Stimulated activated CD4-positive, alpha-beta T cell treated with anti-CD3 and anti-CD28 coated beads, Interleukin-4, amount 100 ng/mL, for 24 hours (primary cell): ENCODE data around the gene TEAD4.

Source experiments
- DNase-seq: peaks from one replicate; pipeline ENCODE4 v3.0.0-alpha.2; 2020

The TEAD4 gene

GRCh38 chr12:3085341-3086139 is 126.3 kb downstream of the TEAD4 start:
- no peak for DNase-seq

DNA sequence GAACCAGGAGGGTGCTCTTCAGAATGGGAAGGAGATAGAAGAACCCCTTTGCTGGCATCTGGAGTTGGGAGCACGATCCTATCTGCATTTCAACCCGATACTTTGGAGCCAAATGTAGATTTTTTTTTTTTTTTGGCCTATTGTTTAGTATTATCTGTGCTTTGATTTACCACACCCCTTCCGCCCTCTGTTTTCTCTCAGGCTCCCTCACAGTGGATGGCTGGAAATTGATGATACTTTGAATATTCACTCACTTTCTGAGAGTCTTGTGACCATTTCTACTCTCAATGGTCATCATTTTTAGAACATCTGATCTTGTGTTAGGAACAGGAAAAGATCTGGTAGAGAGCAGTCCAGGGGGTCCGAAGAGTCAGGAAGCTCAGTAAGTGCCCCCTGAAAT is 127.0 kb downstream of the TEAD4 start:
- no peak for DNase-seq

DNA sequence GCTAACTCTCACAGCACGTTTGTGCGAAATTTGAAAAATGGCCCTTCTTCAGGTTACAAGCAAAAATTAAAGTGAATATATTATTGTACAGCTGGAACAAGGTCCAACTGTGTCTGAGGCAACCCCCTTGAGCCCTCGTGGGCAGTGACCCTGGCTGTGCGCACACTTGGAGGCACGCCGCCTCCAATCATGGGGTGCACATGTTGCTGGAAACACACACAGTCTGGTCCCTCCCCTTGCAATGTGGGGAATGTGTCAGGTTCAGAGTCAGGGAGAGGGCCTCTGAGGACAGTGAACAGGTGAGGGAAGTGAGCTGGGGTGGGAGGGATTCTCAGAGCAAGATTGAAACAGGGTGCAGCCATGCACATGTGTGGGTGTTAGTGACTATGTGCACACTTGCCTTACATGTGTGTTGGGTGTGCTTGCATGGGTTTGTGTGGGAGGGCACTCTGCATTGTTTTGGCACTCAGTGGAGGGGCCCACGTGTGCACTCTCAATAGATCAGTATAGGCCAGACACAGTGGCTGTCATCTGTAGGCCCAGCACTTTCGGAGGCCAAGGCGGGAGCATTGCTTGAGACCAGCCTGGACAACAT is 127.6 kb downstream of the TEAD4 start:
- no peak for DNase-seq

DNA sequence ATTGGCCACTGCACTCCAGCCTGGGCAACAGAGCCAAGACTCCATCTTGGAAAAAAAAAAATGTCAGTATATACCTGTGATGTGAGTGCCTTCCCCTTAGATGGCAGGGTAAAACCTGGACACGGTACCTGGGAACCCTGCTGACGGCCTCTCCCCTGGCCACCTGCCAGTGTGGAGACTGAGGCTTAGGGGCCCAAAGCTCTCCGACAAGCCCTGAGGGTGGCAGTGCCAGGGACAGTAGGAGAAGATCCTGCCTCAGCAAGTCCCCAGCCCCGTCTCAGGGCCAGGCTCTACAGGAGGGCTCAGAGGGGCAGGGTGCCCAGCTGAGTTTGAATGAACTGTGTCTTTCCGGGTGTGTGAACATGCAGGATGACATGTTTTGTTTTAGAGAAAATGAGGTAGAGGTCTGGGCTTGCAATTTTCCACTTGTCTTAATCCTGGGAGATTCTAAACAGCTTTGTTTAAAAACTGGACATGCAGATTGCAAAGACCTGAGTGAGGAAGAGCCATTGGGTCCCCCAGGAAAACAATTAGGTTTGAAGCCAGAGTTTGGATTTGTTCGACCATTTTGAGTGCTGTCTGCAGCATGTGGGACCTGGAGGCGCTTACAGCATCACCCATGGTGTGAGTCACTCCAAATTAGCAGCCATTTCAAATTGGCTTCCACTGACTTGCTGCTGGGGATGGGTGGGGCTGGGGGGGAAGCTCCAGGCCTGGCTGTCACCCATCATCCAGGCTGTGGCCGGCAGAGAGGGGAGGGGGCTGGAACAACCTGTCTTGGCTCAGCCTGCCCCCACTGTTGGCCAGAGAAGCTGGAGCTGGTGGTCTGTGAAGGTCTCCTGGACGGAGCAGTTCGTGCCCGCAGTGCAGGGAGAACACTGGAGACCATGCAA is 128.8 kb downstream of the TEAD4 start:
- DNase-seq, result no peak

DNA sequence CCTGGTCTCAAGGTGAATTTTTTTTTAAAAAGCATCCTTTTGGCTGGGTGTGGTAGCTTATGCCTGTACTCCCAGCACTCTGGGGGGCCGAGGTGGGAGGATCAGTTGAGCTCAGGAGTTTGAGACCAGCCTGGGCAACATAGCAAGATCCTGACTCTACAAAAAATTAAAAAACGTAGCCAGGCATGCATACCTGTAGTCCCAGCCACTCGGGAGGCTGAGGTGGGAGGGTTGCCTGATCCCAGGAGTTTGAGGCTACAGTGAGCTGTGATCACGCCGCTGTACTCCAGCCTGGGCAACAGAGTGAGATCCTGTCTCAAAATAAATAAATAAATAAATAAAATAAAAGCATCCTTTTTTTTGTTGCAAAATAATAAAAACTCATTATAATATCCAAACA is 130.4 kb downstream of the TEAD4 start:
- DNase-seq, result no peak
